ENCODE measurements around the gene COL4A6.

COL4A6 gene

DNA sequence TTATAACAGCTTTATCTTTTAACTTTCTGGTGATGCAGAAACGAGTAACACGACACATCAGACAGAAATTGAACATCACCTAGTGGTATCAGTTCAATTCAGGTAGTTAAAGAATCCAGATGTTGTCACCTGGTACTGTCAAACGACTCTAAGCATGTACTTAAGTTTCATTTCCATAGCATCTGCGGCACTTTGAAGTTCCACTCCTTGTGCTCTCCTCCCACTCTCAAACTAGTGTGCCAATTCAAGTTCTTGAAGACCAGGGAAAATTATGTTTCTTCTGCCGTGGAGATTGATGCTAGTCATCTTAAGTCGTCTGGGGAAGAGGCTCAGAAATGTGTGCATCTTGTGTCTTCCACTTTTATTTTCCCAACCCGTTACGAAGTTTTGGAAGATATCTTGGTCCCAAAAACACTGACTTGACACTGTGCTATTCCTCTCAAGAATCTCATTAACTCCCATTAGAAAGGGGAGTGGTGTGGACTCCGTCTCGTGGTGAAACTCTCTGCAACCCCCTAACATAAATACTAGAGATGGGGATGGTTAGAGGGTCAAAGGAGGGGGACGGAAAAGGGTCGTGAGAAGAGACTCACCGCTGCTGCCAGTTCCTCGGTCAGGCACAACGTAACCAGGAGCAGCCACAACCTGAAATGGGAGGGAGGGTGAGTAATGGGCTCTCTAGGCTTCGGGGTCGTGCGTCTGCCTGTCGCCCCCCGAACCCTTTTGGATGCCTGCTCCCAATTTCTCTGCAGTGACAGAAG lies 693 bp downstream of the COL4A6 start:
- Histone ChIP-seq H2AFZ (ENCODE audit: low read depth, low read length) (peak overlapping the region; percentile 52), H3K9me3 (ENCODE audit: low read length) (no peaks in the 10 kb centered on the region), H3K27me3 (ENCODE audit: insufficient read depth, low read length) (no peaks in the 10 kb centered on the region), H3K36me3 (ENCODE audit: insufficient read depth, low read length) (no peaks in the 10 kb centered on the region), H3K4me3 (ENCODE audit: low read length) (peak overlapping the region; percentile 69), H3K4me1 (ENCODE audit: insufficient read depth, low read length) (no peaks in the 10 kb centered on the region)

GRCh38 chrX:108435261-108435660 lies 3.0 kb downstream of the COL4A6 start:
- Histone ChIP-seq H2AFZ (ENCODE audit: low read depth, low read length) (no peak overlapping the region), H3K4me1 (ENCODE audit: insufficient read depth, low read length) (no peaks in the 10 kb centered on the region), H3K36me3 (ENCODE audit: insufficient read depth, low read length) (no peaks in the 10 kb centered on the region), H3K27me3 (ENCODE audit: insufficient read depth, low read length) (no peaks in the 10 kb centered on the region), H3K9me3 (ENCODE audit: low read length) (no peaks in the 10 kb centered on the region), H3K4me3 (ENCODE audit: low read length) (no peak overlapping the region)

DNA sequence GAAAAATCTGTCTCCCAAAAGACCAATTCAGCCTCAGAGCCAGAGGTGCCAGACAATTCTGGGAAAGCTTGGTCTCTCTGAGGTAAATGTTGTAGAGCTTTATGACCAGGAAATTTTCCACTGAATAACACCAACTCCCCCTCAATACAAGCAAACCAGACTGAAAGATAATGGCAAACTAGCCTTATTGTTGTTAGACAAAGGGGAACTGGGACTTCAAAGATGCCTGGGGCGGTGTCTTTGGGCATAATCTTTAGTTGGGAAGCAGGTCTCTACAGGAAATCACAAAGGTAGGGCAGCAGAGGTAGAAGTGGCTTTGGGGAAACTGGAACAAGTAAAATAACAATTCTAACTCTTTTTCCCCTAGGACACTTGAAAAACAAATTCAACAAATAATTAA lies 12.0 kb downstream of the COL4A6 start:
- H3K4me1 ChIP-seq (ENCODE audit: insufficient read depth, low read length), result peaks cover 3% of the 10 kb centered on the region
- no peaks in the 10 kb centered on the region for H3K36me3 ChIP-seq (ENCODE audit: insufficient read depth, low read length)
- H2AFZ ChIP-seq (ENCODE audit: low read depth, low read length), result no peak overlapping the region
- no peaks in the 10 kb centered on the region for H3K9me3 ChIP-seq (ENCODE audit: low read length)
- H3K27me3 ChIP-seq (ENCODE audit: insufficient read depth, low read length), result no peaks in the 10 kb centered on the region
- no peak overlapping the region for H3K4me3 ChIP-seq (ENCODE audit: low read length)

- no peak overlapping the region for H2AFZ ChIP-seq (ENCODE audit: low read depth, low read length)
- no peaks in the 10 kb centered on the region for H3K9me3 ChIP-seq (ENCODE audit: low read length)
- H3K4me3 ChIP-seq (ENCODE audit: low read length), result no peak overlapping the region
- no peaks in the 10 kb centered on the region for H3K27me3 ChIP-seq (ENCODE audit: insufficient read depth, low read length)
- no peaks in the 10 kb centered on the region for H3K36me3 ChIP-seq (ENCODE audit: insufficient read depth, low read length)
- peaks cover 4% of the 10 kb centered on the region for H3K4me1 ChIP-seq (ENCODE audit: insufficient read depth, low read length)
Measured at GRCh38 chrX:108420481-108420880, 17.7 kb downstream of the COL4A6 start.

GRCh38 chrX:108419401-108419800 lies 18.8 kb downstream of the COL4A6 start:
- H3K36me3 ChIP-seq (ENCODE audit: insufficient read depth, low read length), result no peaks in the 10 kb centered on the region

DNA sequence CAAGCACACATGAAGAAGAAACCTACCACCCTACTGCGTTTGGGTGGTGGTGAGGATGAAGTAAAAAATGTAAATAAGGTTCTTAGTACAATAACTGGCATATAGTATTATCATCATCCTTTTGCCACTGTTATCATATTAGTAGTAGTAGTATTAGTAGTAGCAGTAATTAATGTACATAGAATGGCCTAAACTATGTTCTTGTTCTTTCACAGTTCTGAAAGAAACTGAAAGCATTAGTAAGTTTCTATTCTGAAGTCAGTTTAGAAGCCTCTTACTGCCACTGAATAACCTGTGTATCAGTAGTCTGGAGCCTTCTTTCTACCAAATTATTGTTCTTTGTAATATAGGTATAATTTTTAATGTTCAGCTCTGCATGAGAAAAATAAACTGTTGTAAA lies 21.0 kb downstream of the COL4A6 start:
- Histone ChIP-seq H3K9me3 (ENCODE audit: low read length) (no peaks in the 10 kb centered on the region), H3K36me3 (ENCODE audit: insufficient read depth, low read length) (no peaks in the 10 kb centered on the region), H3K4me3 (ENCODE audit: low read length) (no peak overlapping the region), H3K4me1 (ENCODE audit: insufficient read depth, low read length) (peaks cover 4% of the 10 kb centered on the region), H3K27me3 (ENCODE audit: insufficient read depth, low read length) (no peaks in the 10 kb centered on the region), H2AFZ (ENCODE audit: low read depth, low read length) (no peak overlapping the region)

More at GRCh38 chrX:108419401-108419800, 18.8 kb downstream of the COL4A6 start:
- no peak overlapping the region for H3K4me3 ChIP-seq (ENCODE audit: low read length)
- no peak overlapping the region for H2AFZ ChIP-seq (ENCODE audit: low read depth, low read length)
- no peaks in the 10 kb centered on the region for H3K27me3 ChIP-seq (ENCODE audit: insufficient read depth, low read length)
- H3K9me3 ChIP-seq (ENCODE audit: low read length), result no peaks in the 10 kb centered on the region
- peaks cover 4% of the 10 kb centered on the region for H3K4me1 ChIP-seq (ENCODE audit: insufficient read depth, low read length)

DNA sequence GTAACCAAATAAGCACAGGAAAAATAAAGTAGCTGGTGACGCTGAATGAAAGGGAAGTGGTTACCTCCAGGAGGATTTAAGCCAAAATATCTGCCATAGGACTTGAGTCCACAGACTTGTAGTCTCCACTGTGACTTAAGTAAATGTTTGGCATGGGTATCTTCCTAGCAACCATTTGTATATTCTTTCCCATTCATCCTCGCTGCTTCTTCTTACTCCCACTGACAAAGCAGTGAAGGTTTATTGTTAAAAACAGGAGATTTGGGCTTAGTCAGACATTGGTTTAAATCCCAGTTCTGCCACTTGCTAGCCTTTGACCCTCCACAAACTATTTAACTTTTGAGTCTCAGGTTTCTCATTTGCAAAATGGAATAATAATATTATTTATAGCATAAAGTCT lies 22.3 kb downstream of the COL4A6 start:
- H3K27me3 ChIP-seq (ENCODE audit: insufficient read depth, low read length), result no peaks in the 10 kb centered on the region
- no peaks in the 10 kb centered on the region for H3K9me3 ChIP-seq (ENCODE audit: low read length)
- no peaks in the 10 kb centered on the region for H3K36me3 ChIP-seq (ENCODE audit: insufficient read depth, low read length)
- H3K4me1 ChIP-seq (ENCODE audit: insufficient read depth, low read length), result peaks cover 4% of the 10 kb centered on the region
- no peak overlapping the region for H2AFZ ChIP-seq (ENCODE audit: low read depth, low read length)
- no peak overlapping the region for H3K4me3 ChIP-seq (ENCODE audit: low read length)

- Histone ChIP-seq H3K4me3 (ENCODE audit: low read length) (no peak overlapping the region), H2AFZ (ENCODE audit: low read depth, low read length) (no peak overlapping the region), H3K36me3 (ENCODE audit: insufficient read depth, low read length) (no peaks in the 10 kb centered on the region), H3K4me1 (ENCODE audit: insufficient read depth, low read length) (peaks cover 4% of the 10 kb centered on the region), H3K9me3 (ENCODE audit: low read length) (no peaks in the 10 kb centered on the region), H3K27me3 (ENCODE audit: insufficient read depth, low read length) (no peaks in the 10 kb centered on the region)
Measured at GRCh38 chrX:108415146-108415545, 23.1 kb downstream of the COL4A6 start.

DNA sequence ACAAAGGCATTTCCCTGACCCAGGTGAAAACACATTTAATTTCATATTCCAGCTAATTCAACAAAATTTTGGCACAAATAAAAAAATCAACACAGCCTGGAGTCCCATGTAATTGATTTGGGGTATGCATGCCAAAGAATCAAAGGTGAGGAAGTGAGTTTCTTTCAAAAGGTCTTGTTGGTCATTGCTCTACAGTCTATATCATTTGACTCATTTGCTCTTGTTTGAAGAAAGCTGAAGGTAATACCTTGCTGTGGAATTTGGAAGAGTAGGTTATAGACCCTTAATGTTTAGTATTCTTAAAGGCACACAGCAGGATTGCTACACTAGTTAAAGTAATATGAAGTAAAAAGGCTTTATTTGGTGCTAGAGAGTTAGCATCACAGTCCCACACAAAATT lies 25.4 kb downstream of the COL4A6 start:
- Histone ChIP-seq H3K9me3 (ENCODE audit: low read length) (no peaks in the 10 kb centered on the region), H3K4me1 (ENCODE audit: insufficient read depth, low read length) (peaks cover 4% of the 10 kb centered on the region), H3K27me3 (ENCODE audit: insufficient read depth, low read length) (no peaks in the 10 kb centered on the region), H3K36me3 (ENCODE audit: insufficient read depth, low read length) (no peaks in the 10 kb centered on the region), H3K4me3 (ENCODE audit: low read length) (no peak overlapping the region), H2AFZ (ENCODE audit: low read depth, low read length) (no peak overlapping the region)

DNA sequence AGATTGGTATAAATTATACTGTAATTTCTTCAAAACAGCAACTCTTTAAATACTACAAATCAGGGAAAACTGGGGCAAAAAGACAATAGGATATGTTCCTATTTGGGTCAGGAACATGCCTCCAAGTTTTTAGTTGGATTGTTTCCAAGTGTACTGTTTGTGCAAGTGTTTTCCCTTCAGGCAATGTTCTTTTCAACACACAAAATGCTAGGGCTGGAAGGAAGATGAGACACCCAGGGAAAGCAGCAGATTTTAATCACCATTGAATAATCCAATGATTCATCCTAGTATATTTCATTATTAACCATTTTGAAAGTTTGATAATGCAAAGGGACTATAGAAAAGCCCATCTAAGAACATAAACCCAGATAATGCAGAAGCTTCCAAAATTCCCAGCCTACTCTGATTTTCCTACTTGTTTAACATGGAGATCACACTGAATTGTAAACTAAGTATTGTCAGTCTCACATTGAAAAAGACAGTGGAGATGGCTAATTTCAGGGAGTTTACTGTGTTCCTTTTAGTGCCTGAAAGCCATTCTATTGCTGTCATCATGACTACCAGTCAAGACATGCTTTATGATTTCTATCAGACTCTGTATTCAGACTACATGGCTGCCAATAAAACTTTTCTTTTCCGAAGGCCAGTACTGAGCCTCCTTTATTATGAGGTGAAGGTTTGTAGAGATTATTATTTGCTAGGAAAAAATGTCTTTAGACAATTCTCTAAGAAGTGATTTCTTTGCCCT lies 38.6 kb downstream of the COL4A6 start:
- H3K36me3 ChIP-seq (ENCODE audit: insufficient read depth, low read length), result no peaks in the 10 kb centered on the region
- no peak overlapping the region for H2AFZ ChIP-seq (ENCODE audit: low read depth, low read length)
- no peaks in the 10 kb centered on the region for H3K4me1 ChIP-seq (ENCODE audit: insufficient read depth, low read length)
- no peak overlapping the region for H3K4me3 ChIP-seq (ENCODE audit: low read length)
- no peaks in the 10 kb centered on the region for H3K27me3 ChIP-seq (ENCODE audit: insufficient read depth, low read length)
- H3K9me3 ChIP-seq (ENCODE audit: low read length), result no peaks in the 10 kb centered on the region

DNA sequence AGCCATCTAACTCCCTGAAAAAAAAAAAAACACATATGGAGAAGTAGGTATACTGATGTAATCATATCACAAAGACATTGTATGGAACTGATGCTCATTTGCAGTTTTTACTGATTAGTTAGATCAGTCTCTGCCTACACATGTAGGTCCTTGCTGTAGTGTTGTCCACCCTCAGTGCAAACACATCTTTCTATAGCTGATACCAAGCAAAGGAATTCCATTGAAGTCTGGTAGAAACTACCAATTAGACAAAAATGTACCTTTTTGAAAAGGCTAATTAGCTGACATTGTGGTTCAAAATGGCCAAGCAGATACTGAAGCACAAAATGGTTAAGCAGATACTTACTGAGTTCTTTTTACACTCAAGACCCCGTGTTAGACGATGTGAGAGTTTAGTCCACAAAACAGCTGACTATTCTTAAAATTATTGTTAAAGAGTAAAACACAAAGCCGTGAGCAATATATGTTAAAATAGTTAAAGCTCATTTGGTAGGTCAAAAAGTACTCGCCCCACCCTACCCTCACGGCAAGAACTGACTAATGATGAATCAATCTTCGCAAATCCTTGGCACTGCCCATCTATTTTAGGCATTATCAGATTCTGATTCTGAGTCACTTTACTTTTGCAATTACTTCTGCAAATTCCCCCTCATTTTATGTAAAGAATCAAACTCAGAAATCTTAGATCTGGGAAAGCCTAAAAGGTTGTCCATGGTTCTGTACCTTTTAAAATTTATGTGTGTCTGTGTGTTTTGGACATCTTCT lies 40.4 kb downstream of the COL4A6 start:
- H3K27me3 ChIP-seq (ENCODE audit: insufficient read depth, low read length), result no peaks in the 10 kb centered on the region
- no peaks in the 10 kb centered on the region for H3K4me1 ChIP-seq (ENCODE audit: insufficient read depth, low read length)
- H3K9me3 ChIP-seq (ENCODE audit: low read length), result no peaks in the 10 kb centered on the region
- no peak overlapping the region for H3K4me3 ChIP-seq (ENCODE audit: low read length)
- no peaks in the 10 kb centered on the region for H3K36me3 ChIP-seq (ENCODE audit: insufficient read depth, low read length)
- H2AFZ ChIP-seq (ENCODE audit: low read depth, low read length), result no peak overlapping the region

DNA sequence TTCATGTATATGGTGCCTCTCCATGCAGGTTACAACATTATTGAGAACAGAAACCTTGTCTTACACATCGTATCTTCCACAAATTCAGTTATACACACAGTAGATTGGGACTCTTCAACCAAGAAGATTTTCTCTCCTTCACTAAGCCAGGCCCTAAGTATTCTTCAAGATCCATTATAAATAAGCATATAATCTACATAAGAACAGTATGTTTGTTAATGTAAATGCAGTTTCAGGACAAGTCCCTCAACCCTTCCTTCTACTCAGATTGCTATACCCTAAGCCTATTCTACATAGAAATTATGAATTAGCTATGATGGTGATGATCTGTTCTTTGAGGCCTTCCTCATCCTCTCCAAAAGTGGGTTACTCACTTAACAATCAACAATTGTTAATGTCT lies 41.2 kb downstream of the COL4A6 start:
- no peak overlapping the region for H2AFZ ChIP-seq (ENCODE audit: low read depth, low read length)
- H3K9me3 ChIP-seq (ENCODE audit: low read length), result no peaks in the 10 kb centered on the region
- H3K4me1 ChIP-seq (ENCODE audit: insufficient read depth, low read length), result no peaks in the 10 kb centered on the region
- H3K36me3 ChIP-seq (ENCODE audit: insufficient read depth, low read length), result no peaks in the 10 kb centered on the region
- H3K27me3 ChIP-seq (ENCODE audit: insufficient read depth, low read length), result no peaks in the 10 kb centered on the region
- no peak overlapping the region for H3K4me3 ChIP-seq (ENCODE audit: low read length)

Data from neuron (in vitro differentiated cells).